ENCODE measurements around the gene LDB3.

LDB3 gene, protein sequence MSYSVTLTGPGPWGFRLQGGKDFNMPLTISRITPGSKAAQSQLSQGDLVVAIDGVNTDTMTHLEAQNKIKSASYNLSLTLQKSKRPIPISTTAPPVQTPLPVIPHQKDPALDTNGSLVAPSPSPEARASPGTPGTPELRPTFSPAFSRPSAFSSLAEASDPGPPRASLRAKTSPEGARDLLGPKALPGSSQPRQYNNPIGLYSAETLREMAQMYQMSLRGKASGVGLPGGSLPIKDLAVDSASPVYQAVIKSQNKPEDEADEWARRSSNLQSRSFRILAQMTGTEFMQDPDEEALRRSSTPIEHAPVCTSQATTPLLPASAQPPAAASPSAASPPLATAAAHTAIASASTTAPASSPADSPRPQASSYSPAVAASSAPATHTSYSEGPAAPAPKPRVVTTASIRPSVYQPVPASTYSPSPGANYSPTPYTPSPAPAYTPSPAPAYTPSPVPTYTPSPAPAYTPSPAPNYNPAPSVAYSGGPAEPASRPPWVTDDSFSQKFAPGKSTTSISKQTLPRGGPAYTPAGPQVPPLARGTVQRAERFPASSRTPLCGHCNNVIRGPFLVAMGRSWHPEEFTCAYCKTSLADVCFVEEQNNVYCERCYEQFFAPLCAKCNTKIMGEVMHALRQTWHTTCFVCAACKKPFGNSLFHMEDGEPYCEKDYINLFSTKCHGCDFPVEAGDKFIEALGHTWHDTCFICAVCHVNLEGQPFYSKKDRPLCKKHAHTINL

DNA sequence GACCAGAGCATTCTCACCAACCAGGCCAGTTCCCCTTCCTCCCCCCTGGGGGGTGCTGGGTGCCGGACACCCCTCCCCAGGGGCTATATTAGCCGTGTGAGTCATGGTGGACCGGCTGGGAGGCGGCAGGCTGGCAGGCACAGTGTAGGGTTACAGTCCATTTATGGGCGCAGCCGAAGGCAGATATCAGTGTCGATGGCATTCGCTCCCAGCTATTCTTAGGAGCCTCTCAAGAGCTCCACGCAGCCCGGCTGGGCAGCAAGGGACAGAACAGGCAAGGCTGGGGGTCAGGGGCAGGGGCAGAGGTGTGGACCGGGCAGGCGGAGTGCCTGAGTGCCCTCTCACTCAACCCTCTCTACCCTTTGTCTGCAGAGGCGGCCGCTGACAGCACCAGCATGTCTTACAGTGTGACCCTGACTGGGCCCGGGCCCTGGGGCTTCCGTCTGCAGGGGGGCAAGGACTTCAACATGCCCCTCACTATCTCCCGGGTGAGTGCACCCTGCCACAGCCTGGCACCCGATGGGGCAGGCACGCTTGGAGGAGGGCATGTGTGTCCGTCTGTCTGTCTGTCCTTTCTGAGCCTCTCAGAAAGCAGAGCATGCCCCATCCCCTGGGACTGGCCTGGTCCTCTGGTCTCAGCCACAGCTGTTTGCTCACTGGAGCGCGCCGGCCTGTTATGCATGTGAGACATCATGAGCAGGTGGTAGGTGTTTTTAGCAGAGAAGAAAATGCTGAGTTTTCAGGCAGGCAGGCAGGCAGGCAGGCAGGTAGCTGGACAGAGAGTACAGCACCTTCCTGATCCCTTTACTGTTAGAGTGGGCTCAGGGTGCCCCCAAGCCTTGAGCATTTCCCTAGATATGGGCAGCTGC lies at the start of gene LDB3:
Gene LDB3, plus strand, starts transcription at position 215 of the 869 bp plus-strand sequence. Its CDS starts 181 bp downstream, at position 396.
- POLR2A ChIA-PET: no interaction called here
- H3K4me1 ChIP-seq (ENCODE audit: control insufficient read depth, insufficient read depth, low read length): peaks cover 9% of the 10 kb centered on the region
- no peaks in the 10 kb centered on the region for H3K9me3 ChIP-seq (ENCODE audit: control insufficient read depth, insufficient read depth, low read depth, low read length)
- no peak within 1 kb of the TSS; the same call in 1 of the 2 replicates for H3K27ac ChIP-seq (ENCODE audit: extremely low read depth, low read depth, low read length)
- no peaks in the 10 kb centered on the region for H3K36me3 ChIP-seq (ENCODE audit: control insufficient read depth in 2 of 2, insufficient read depth in 1 of 2, low read length in 2 of 2)
- CTCF ChIA-PET: interaction anchor here (0.8 to 1.6 kb wide), 4 partner anchors 14 to 25 kb away, joined by 3 to 4 read pairs (median 4); partner anchors contain the start of gene OPN4
- H3K4me3 ChIP-seq (ENCODE audit: low read depth, low read length): no peak within 1 kb of the TSS
- TF ChIP-seq ZNF658 (tag by site-specific recombination; IDR thresholded peaks at IDR 0.05) (no peak), ZNF830 (tag by site-specific recombination; IDR thresholded peaks at IDR 0.05; ENCODE audit: low read depth) (no peak), TRIM28 (IDR thresholded peaks at IDR 0.05; ENCODE audit: borderline replicate concordance, low read length) (no peak), ZNF423 (tag by site-specific recombination; IDR thresholded peaks at IDR 0.05) (peak; percentile 100), ZNF341 (tag by site-specific recombination; IDR thresholded peaks at IDR 0.05; ENCODE audit: low read depth) (peak; percentile 85), ZNF501 (tag by site-specific recombination; IDR thresholded peaks at IDR 0.05) (peak; percentile 60; the same call in 1 of the 2 replicates), GLIS1 (tag by site-specific recombination; IDR thresholded peaks at IDR 0.05) (peak; percentile 97), REPIN1 (tag by site-specific recombination; IDR thresholded peaks at IDR 0.05; ENCODE audit: low read depth) (no peak), ZNF274 (IDR thresholded peaks at IDR 0.05; ENCODE audit: low read length) (no peak), ZNF274 (tag by site-specific recombination; IDR thresholded peaks at IDR 0.05; ENCODE audit: borderline replicate concordance) (no peak), ZNF600 (tag by site-specific recombination; IDR thresholded peaks at IDR 0.05) (peak; percentile 62; the same call in 1 of the 2 replicates), ZNF629 (tag by site-specific recombination; IDR thresholded peaks at IDR 0.05) (peak; percentile 78), ZNF426 (tag by site-specific recombination; IDR thresholded peaks at IDR 0.05) (no peak), GLIS2 (tag by site-specific recombination; IDR thresholded peaks at IDR 0.05) (peak; percentile 90), OSR2 (tag by site-specific recombination; IDR thresholded peaks at IDR 0.05) (0 out of 2 replicates have a peak, but pooled peaks have one; percentile 10), ZNF302 (tag by site-specific recombination; IDR thresholded peaks at IDR 0.05; ENCODE audit: low read depth) (no peak), ZBTB8A (tag by site-specific recombination; IDR thresholded peaks at IDR 0.05) (peak; percentile 93)
- TF ChIP-seq, protein P1, sequence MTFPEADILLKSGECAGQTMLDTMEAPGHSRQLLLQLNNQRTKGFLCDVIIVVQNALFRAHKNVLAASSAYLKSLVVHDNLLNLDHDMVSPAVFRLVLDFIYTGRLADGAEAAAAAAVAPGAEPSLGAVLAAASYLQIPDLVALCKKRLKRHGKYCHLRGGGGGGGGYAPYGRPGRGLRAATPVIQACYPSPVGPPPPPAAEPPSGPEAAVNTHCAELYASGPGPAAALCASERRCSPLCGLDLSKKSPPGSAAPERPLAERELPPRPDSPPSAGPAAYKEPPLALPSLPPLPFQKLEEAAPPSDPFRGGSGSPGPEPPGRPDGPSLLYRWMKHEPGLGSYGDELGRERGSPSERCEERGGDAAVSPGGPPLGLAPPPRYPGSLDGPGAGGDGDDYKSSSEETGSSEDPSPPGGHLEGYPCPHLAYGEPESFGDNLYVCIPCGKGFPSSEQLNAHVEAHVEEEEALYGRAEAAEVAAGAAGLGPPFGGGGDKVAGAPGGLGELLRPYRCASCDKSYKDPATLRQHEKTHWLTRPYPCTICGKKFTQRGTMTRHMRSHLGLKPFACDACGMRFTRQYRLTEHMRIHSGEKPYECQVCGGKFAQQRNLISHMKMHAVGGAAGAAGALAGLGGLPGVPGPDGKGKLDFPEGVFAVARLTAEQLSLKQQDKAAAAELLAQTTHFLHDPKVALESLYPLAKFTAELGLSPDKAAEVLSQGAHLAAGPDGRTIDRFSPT (tag by site-specific recombination; IDR thresholded peaks at IDR 0.05): peak; percentile 66
- TF ChIP-seq, protein P2, sequence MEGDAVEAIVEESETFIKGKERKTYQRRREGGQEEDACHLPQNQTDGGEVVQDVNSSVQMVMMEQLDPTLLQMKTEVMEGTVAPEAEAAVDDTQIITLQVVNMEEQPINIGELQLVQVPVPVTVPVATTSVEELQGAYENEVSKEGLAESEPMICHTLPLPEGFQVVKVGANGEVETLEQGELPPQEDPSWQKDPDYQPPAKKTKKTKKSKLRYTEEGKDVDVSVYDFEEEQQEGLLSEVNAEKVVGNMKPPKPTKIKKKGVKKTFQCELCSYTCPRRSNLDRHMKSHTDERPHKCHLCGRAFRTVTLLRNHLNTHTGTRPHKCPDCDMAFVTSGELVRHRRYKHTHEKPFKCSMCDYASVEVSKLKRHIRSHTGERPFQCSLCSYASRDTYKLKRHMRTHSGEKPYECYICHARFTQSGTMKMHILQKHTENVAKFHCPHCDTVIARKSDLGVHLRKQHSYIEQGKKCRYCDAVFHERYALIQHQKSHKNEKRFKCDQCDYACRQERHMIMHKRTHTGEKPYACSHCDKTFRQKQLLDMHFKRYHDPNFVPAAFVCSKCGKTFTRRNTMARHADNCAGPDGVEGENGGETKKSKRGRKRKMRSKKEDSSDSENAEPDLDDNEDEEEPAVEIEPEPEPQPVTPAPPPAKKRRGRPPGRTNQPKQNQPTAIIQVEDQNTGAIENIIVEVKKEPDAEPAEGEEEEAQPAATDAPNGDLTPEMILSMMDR (tag by site-specific recombination; IDR thresholded peaks at IDR 0.05): 0 out of 2 replicates have a peak, but pooled peaks have one; percentile 15
- TF ChIP-seq, protein P3, sequence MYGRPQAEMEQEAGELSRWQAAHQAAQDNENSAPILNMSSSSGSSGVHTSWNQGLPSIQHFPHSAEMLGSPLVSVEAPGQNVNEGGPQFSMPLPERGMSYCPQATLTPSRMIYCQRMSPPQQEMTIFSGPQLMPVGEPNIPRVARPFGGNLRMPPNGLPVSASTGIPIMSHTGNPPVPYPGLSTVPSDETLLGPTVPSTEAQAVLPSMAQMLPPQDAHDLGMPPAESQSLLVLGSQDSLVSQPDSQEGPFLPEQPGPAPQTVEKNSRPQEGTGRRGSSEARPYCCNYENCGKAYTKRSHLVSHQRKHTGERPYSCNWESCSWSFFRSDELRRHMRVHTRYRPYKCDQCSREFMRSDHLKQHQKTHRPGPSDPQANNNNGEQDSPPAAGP (tag by site-specific recombination; IDR thresholded peaks at IDR 0.05): peak; percentile 77; the same call in 1 of the 2 replicates
- TF ChIP-seq, protein P4, sequence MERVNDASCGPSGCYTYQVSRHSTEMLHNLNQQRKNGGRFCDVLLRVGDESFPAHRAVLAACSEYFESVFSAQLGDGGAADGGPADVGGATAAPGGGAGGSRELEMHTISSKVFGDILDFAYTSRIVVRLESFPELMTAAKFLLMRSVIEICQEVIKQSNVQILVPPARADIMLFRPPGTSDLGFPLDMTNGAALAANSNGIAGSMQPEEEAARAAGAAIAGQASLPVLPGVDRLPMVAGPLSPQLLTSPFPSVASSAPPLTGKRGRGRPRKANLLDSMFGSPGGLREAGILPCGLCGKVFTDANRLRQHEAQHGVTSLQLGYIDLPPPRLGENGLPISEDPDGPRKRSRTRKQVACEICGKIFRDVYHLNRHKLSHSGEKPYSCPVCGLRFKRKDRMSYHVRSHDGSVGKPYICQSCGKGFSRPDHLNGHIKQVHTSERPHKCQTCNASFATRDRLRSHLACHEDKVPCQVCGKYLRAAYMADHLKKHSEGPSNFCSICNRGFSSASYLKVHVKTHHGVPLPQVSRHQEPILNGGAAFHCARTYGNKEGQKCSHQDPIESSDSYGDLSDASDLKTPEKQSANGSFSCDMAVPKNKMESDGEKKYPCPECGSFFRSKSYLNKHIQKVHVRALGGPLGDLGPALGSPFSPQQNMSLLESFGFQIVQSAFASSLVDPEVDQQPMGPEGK (tag by site-specific recombination; IDR thresholded peaks at IDR 0.05): peak; percentile 98
- TF ChIP-seq, protein P5, sequence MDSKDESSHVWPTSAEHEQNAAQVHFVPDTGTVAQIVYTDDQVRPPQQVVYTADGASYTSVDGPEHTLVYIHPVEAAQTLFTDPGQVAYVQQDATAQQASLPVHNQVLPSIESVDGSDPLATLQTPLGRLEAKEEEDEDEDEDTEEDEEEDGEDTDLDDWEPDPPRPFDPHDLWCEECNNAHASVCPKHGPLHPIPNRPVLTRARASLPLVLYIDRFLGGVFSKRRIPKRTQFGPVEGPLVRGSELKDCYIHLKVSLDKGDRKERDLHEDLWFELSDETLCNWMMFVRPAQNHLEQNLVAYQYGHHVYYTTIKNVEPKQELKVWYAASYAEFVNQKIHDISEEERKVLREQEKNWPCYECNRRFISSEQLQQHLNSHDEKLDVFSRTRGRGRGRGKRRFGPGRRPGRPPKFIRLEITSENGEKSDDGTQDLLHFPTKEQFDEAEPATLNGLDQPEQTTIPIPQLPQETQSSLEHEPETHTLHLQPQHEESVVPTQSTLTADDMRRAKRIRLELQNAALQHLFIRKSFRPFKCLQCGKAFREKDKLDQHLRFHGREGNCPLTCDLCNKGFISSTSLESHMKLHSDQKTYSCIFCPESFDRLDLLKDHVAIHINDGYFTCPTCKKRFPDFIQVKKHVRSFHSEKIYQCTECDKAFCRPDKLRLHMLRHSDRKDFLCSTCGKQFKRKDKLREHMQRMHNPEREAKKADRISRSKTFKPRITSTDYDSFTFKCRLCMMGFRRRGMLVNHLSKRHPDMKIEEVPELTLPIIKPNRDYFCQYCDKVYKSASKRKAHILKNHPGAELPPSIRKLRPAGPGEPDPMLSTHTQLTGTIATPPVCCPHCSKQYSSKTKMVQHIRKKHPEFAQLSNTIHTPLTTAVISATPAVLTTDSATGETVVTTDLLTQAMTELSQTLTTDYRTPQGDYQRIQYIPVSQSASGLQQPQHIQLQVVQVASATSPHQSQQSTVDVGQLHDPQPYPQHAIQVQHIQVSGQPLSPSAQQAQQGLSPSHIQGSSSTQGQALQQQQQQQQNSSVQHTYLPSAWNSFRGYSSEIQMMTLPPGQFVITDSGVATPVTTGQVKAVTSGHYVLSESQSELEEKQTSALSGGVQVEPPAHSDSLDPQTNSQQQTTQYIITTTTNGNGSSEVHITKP (tag by site-specific recombination; IDR thresholded peaks at IDR 0.05): peak; percentile 48; the same call in 1 of the 2 replicates
